GM04503 (cell line): ENCODE results near the gene CARD8.
"Not testable (repeated sequence)": the region's sequence is repeated elsewhere in the genome, so short reads cannot be mapped to it uniquely, and the experiment has no call there.

Source experiments
- DNase-seq: peaks from one replicate; pipeline ENCODE4 v3.0.0-alpha.2; 2012; ENCODE audit warnings: low read depth

The CARD8 gene

GRCh38 chr19:48265326-48265725 is 9.6 kb upstream of the CARD8 start:
- not testable (repeated sequence) for DNase-seq

GRCh38 chr19:48260359-48260714 is 4.6 kb upstream of the CARD8 start:
- not testable (repeated sequence) for DNase-seq

- not testable (repeated sequence) for DNase-seq
Measured at GRCh38 chr19:48258992-48259391, 3.3 kb upstream of the CARD8 start.

- DNase-seq = no peak
Measured at GRCh38 chr19:48258350-48258749, 2.6 kb upstream of the CARD8 start.

GRCh38 chr19:48254529-48254970 is 1.2 kb downstream of the CARD8 start:
- no peak for DNase-seq

GRCh38 chr19:48253999-48254398 is 1.7 kb downstream of the CARD8 start:
- no peak for DNase-seq

GRCh38 chr19:48252609-48253008 is 3.1 kb downstream of the CARD8 start:
- DNase-seq = no peak

- DNase-seq = no peak
Measured at GRCh38 chr19:48250290-48251025, 5.3 kb downstream of the CARD8 start.

GRCh38 chr19:48249502-48250014 is 6.2 kb downstream of the CARD8 start:
- DNase-seq = no peak

GRCh38 chr19:48248081-48248833 is 7.5 kb downstream of the CARD8 start:
- no peak for DNase-seq

GRCh38 chr19:48247212-48247611 is 8.5 kb downstream of the CARD8 start:
- no peak for DNase-seq

GRCh38 chr19:48246101-48246500 is 9.6 kb downstream of the CARD8 start:
- DNase-seq = no peak

- no peak for DNase-seq
Measured at GRCh38 chr19:48244281-48244680, 11.4 kb downstream of the CARD8 start.

GRCh38 chr19:48241771-48242170 is 13.9 kb downstream of the CARD8 start:
- not testable (repeated sequence) for DNase-seq

- no peak for DNase-seq
Measured at GRCh38 chr19:48239582-48240141, 16.1 kb downstream of the CARD8 start.

- DNase-seq = no peak
Measured at GRCh38 chr19:48239120-48239519, 16.6 kb downstream of the CARD8 start.

- DNase-seq = no peak
Measured at GRCh38 chr19:48237057-48237456, 18.7 kb downstream of the CARD8 start.

GRCh38 chr19:48230555-48231129 is 25.1 kb downstream of the CARD8 start:
- no peak for DNase-seq

GRCh38 chr19:48221628-48222027 is 34.1 kb downstream of the CARD8 start:
- DNase-seq = no peak

- not testable (repeated sequence) for DNase-seq
Measured at GRCh38 chr19:48220784-48221183, 34.9 kb downstream of the CARD8 start.

GRCh38 chr19:48218997-48219396 is 36.7 kb downstream of the CARD8 start:
- DNase-seq = no peak

- no peak for DNase-seq
Measured at GRCh38 chr19:48216933-48217332, 38.8 kb downstream of the CARD8 start.

- DNase-seq = no peak
Measured at GRCh38 chr19:48213959-48214358, 41.8 kb downstream of the CARD8 start.
